Hematopoietic multipotent progenitor cell treated with erythropoietin and hydrocortisone succinate and interleukin-3 and kit ligand, for 15 days (in vitro differentiated cells): ENCODE results near the gene ACAD9.
"Not testable (repeated sequence)": the region's sequence is repeated elsewhere in the genome, so short reads cannot be mapped to it uniquely, and the experiment has no call there.

Experiments
- DNase-seq: peaks from one replicate; pipeline ENCODE4 v3.0.0-alpha.2; 2015; ENCODE audit warnings: low spot score

The ACAD9 gene

GRCh38 chr3:128879125-128879969, at the start of gene ACAD9:
ACAD9 (plus strand) TSS chr3:128879620; CDS start chr3:128879692, 72 bp downstream.
- peak; percentile 98 for DNase-seq

- not testable (repeated sequence) for DNase-seq
Observed at GRCh38 chr3:128829925-128830625, 49.3 kb upstream of the ACAD9 start.

GRCh38 chr3:128830762-128831161, 48.7 kb upstream of the ACAD9 start:
- not testable (repeated sequence) for DNase-seq

- not testable (repeated sequence) for DNase-seq
Observed at GRCh38 chr3:128832979-128833378, 46.4 kb upstream of the ACAD9 start.

- DNase-seq, result no peak
Observed at GRCh38 chr3:128835096-128835495, 44.3 kb upstream of the ACAD9 start.

GRCh38 chr3:128841926-128842920, 37.2 kb upstream of the ACAD9 start:
- DNase-seq, result no peak

- no peak for DNase-seq
Observed at GRCh38 chr3:128844502-128844901, 34.9 kb upstream of the ACAD9 start.

- no peak for DNase-seq
Observed at GRCh38 chr3:128845119-128845777, 34.2 kb upstream of the ACAD9 start.

- DNase-seq, result peak; percentile 83
Observed at GRCh38 chr3:128845778-128846485, 33.5 kb upstream of the ACAD9 start.

- no peak for DNase-seq
Observed at GRCh38 chr3:128846486-128846891, 32.9 kb upstream of the ACAD9 start.

- no peak for DNase-seq
Observed at GRCh38 chr3:128847666-128848370, 31.6 kb upstream of the ACAD9 start.

- no peak for DNase-seq
Observed at GRCh38 chr3:128848936-128849335, 30.5 kb upstream of the ACAD9 start.

- no peak for DNase-seq
Observed at GRCh38 chr3:128849911-128850455, 29.4 kb upstream of the ACAD9 start.

GRCh38 chr3:128850544-128850943, 28.9 kb upstream of the ACAD9 start:
- DNase-seq, result no peak

- no peak for DNase-seq
Observed at GRCh38 chr3:128851601-128852000, 27.8 kb upstream of the ACAD9 start.

GRCh38 chr3:128853826-128854225, 25.6 kb upstream of the ACAD9 start:
- no peak for DNase-seq

- no peak for DNase-seq
Observed at GRCh38 chr3:128854475-128854874, 24.9 kb upstream of the ACAD9 start.

GRCh38 chr3:128855569-128855968, 23.9 kb upstream of the ACAD9 start:
- DNase-seq, result no peak

GRCh38 chr3:128858167-128858566, 21.3 kb upstream of the ACAD9 start:
- no peak for DNase-seq

GRCh38 chr3:128859630-128860029, 19.8 kb upstream of the ACAD9 start:
- DNase-seq, result no peak
